Muscle layer of colon (tissue), 2 donors: Measurements from ENCODE around the gene ARHGAP10.

Source experiments
- H3K27ac ChIP-seq: one replicate; pipeline ENCODE4 v1.7.0; 2013; ENCODE audit warnings: low read depth, mild to moderate bottlenecking, low read length, moderate library complexity
- H3K27me3 ChIP-seq, 2 donors: one replicate each; pipeline ENCODE4 v1.7.0; 2013; ENCODE audit warnings: low read length in 2 of 2, mild to moderate bottlenecking in 2 of 2; ENCODE audit not compliant: insufficient read depth in 2 of 2, control insufficient read depth in 1 of 2
- H3K36me3 ChIP-seq: one replicate; pipeline ENCODE4 v1.7.0; 2013; ENCODE audit warnings: mild to moderate bottlenecking, low read length; ENCODE audit not compliant: insufficient read depth
- H3K4me1 ChIP-seq: one replicate; pipeline ENCODE4 v1.7.0; 2013; ENCODE audit warnings: mild to moderate bottlenecking, low read length; ENCODE audit not compliant: insufficient read depth
- H3K4me3 ChIP-seq, 2 donors: one replicate each; pipeline ENCODE4 v1.7.0; 2013; ENCODE audit warnings: low read length in 2 of 2, low read depth in 1 of 2, mild to moderate bottlenecking in 1 of 2, moderate library complexity in 1 of 2
- H3K9ac ChIP-seq: one replicate; pipeline ENCODE4 v1.7.0; 2013; ENCODE audit warnings: low read length
- H3K9me3 ChIP-seq: one replicate; pipeline ENCODE4 v1.7.0; 2013; ENCODE audit warnings: mild to moderate bottlenecking, low read length
- donor health status: abdominal sarcoma.
- donor health status: Adenocarcinoma of cecum.

Gene ARHGAP10

GRCh38 chr4:147840838-147841738 lies 109.2 kb downstream of the ARHGAP10 start:
- peak overlapping the region; percentile 35 for H3K27ac ChIP-seq
- H3K36me3 ChIP-seq = no peaks in the 10 kb centered on the region
- H3K4me1 ChIP-seq = peaks cover 67% of the 10 kb centered on the region
- no peaks in the 10 kb centered on the region for H3K27me3 ChIP-seq
- no peak overlapping the region for H3K9ac ChIP-seq
- no peaks in the 10 kb centered on the region for H3K9me3 ChIP-seq
- no peak overlapping the region for H3K4me3 ChIP-seq

DNA sequence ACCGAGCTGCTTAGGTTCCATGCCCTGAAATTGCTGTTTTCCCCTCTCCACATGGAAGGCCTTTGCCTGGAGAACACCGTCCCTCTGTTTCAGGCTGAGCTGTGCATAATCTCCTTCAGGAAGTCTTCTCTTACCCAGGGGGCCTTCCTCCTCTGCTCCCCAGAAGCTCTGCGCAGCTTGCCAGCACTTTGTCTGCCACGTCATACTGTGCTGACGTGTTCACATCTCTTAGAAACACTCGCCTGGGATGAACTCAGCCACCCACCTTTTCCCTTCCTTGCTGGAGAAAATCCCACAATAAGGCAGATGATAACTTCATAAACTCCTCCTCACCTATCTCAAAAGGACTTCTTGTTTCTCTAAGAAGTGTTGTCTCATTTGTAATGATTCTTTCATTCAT lies 110.7 kb downstream of the ARHGAP10 start:
- Histone ChIP-seq H3K4me3 (no peak overlapping the region), H3K27me3 (no peaks in the 10 kb centered on the region), H3K36me3 (no peaks in the 10 kb centered on the region), H3K4me1 (peaks cover 68% of the 10 kb centered on the region), H3K27ac (peak overlapping the region; percentile 42), H3K9me3 (no peaks in the 10 kb centered on the region), H3K9ac (no peak overlapping the region)

DNA sequence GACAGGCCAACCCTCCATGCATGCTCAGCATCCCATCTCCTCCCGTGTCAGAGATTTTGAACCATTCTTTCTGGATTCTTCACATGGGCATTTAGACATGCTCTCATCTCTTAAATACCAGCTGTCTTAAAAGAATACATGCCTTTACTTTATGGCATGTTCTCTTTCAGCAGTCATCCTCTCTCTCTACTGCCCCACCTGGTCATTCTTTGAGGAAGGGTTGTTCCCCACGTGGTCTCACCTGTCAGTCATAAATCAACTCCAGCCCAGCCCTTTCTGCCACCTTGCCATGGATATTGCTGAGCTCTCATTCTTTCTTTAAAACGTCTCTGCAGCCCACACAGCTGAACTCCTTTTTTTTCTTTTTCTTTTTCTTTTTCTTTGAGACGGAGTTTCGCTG lies 111.3 kb downstream of the ARHGAP10 start:
- H3K9ac ChIP-seq = no peak overlapping the region
- H3K4me3 ChIP-seq = no peak overlapping the region
- peak overlapping the region; percentile 42 for H3K27ac ChIP-seq
- H3K9me3 ChIP-seq = no peaks in the 10 kb centered on the region
- no peaks in the 10 kb centered on the region for H3K36me3 ChIP-seq
- H3K27me3 ChIP-seq = no peaks in the 10 kb centered on the region
- peaks cover 73% of the 10 kb centered on the region for H3K4me1 ChIP-seq

DNA sequence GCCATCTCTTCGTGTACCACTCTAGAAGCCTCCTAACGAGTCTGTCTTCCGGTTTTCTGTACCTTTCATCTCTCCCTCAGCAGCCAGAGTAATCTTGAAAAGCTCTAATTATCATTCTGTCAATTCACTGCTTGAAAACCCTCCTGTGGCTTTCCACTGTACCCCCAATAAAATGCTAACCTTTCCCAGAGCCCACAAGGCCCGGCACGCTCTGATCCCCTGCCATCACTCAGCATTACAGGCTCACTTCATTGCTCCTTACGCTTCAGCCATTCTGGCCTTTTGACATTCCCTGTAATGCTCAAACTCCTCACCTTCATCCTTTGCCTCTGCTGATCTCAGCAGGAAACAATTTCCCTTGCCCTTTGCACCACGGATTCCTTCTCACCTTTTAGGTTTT lies 112.9 kb downstream of the ARHGAP10 start:
- Histone ChIP-seq H3K27me3 (no peaks in the 10 kb centered on the region), H3K27ac (no peak overlapping the region), H3K4me3 (no peak overlapping the region), H3K9ac (no peak overlapping the region), H3K9me3 (no peaks in the 10 kb centered on the region), H3K36me3 (no peaks in the 10 kb centered on the region), H3K4me1 (peaks cover 80% of the 10 kb centered on the region)

DNA sequence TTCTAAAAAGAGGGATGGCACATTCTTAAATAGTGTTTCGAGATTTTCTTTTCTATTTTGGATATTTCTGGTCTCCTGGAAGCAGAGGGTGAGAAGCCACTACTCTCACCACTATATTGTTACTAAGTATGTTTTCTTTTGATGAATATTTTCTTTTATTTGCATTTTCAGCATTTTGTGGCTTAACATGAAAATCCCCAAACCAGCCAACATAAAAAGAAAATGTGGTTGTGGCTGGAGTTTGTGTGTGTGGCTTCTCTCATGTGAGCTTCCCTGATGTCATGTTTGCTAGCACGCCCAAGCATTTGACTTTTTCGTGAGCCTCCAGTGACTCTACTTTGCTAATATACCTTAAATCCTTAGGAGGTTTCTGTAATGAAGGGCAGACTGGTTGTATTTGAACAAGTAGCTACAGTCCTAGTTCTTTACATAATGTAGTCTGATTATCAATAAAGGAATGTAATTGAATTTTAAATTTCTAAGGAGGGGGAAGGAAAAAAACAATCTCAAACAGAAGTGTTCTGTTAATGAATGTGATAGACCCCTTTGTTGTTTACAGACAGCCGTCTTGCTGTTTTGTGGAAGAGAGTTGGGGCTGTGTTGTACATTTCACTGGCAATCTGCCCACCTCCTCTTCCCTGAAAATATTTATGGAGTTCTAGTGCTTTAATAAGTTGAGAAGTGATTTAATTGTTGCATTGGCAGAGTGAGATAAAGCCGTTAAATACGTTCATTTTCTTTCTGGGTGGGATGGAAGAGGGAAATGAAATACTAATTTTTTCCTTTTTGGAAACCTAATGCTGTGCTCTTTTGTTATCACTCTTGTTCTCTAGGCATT lies 114.6 kb downstream of the ARHGAP10 start:
- H3K36me3 ChIP-seq = no peaks in the 10 kb centered on the region
- H3K27ac ChIP-seq = peak overlapping the region; percentile 27
- no peak overlapping the region for H3K9ac ChIP-seq
- no peaks in the 10 kb centered on the region for H3K27me3 ChIP-seq
- no peak overlapping the region for H3K4me3 ChIP-seq
- H3K9me3 ChIP-seq = no peaks in the 10 kb centered on the region
- H3K4me1 ChIP-seq = peaks cover 64% of the 10 kb centered on the region

DNA sequence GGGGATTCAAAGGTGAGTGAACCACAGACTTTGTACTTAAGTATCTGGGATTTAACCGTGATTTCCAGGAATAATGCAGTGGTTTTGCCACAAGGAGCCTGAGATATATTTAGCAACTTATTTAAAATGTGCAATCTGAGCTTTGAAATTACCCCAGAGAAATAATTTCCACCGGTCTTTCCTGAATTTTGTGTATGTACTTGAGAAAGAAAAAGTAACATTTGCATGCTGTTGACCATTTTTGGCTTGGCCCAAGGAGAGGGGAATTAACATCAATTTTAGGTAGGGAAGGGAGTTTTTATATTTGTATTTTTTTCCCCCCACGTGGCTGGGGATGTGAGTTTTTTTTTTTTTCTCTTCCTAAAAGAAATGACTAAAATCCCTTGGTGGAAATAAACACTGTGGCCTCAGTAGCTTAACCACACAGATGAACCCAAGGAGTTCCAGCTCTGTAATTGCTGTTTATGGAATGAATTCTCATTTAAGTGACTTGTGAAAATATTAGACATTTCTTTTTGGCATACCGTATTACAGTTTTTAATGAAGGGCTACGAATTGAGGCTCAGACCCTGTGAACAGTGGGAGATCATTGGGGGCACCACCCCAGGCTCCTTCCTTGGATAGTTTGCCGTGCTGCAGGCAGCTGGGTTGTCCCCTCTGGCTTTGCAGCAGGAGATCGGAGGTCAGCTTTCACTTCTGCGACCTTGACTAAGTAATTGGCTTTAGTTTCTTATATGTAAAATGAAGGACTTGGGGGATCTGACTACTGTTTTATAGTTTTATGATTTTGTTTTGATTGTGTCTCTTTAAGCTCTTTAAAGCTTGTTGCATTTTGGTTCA lies 116.1 kb downstream of the ARHGAP10 start:
- H3K9ac ChIP-seq = no peak overlapping the region
- H3K36me3 ChIP-seq = no peaks in the 10 kb centered on the region
- peaks cover 55% of the 10 kb centered on the region for H3K4me1 ChIP-seq
- H3K9me3 ChIP-seq = no peaks in the 10 kb centered on the region
- H3K27me3 ChIP-seq = no peaks in the 10 kb centered on the region
- H3K4me3 ChIP-seq = no peak overlapping the region
- H3K27ac ChIP-seq = no peak overlapping the region

DNA sequence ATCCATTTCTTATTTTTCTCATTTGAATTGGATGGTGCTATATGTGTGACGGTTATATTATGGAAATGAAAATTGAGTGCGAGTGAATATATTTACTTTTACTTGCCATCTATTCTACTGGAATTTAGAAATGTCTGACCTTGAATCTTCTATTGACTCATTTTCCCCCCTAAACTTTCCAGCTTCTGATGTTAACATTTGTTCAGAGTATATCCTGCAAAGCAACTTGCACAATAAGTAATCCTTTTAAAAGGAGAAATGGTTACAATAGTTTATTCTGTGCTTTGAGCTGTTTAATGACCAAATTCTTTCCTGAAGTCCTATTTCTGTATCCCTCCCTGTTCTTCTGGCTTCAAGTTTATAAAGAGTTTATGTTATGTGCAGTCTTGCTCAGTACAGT lies 116.7 kb downstream of the ARHGAP10 start:
- no peak overlapping the region for H3K4me3 ChIP-seq
- peaks cover 51% of the 10 kb centered on the region for H3K4me1 ChIP-seq
- no peaks in the 10 kb centered on the region for H3K9me3 ChIP-seq
- peak overlapping the region; percentile 20 for H3K9ac ChIP-seq
- no peaks in the 10 kb centered on the region for H3K36me3 ChIP-seq
- peak overlapping the region; percentile 9 for H3K27ac ChIP-seq
- H3K27me3 ChIP-seq = no peaks in the 10 kb centered on the region

- Histone ChIP-seq H3K9me3 (no peaks in the 10 kb centered on the region), H3K27me3 (no peaks in the 10 kb centered on the region), H3K36me3 (no peaks in the 10 kb centered on the region), H3K4me3 (no peak overlapping the region), H3K9ac (no peak overlapping the region), H3K27ac (no peak overlapping the region), H3K4me1 (peaks cover 57% of the 10 kb centered on the region)
These were observed 119.2 kb downstream of the ARHGAP10 start for GRCh38 chr4:147851135-147851534.

GRCh38 chr4:147853706-147854105 lies 121.8 kb downstream of the ARHGAP10 start:
- H3K36me3 ChIP-seq = no peaks in the 10 kb centered on the region
- H3K27me3 ChIP-seq = no peaks in the 10 kb centered on the region
- no peak overlapping the region for H3K9ac ChIP-seq
- H3K9me3 ChIP-seq = no peaks in the 10 kb centered on the region
- no peak overlapping the region for H3K27ac ChIP-seq
- H3K4me3 ChIP-seq = no peak overlapping the region
- H3K4me1 ChIP-seq = peaks cover 34% of the 10 kb centered on the region

DNA sequence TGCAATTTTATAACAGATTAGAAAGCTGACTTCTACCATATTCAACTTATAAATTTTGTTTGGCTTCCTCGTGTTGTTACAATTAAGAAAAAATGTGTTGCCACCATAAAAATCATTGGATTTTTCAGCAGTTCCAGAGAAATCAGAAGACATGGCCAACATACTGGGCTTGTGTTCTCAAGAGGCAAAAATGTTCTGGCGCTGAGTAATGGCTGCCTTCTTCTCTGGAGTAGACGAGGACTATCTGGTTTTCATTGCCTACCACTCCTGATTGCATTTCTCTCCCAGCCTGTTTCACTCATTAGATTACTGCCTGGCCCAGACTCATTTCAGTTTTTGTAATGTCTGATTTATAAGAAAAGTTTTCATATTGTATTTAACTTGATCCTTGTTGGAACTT lies 122.3 kb downstream of the ARHGAP10 start:
- Histone ChIP-seq H3K27ac (no peak overlapping the region), H3K27me3 (no peaks in the 10 kb centered on the region), H3K4me3 (no peak overlapping the region), H3K36me3 (no peaks in the 10 kb centered on the region), H3K9me3 (no peaks in the 10 kb centered on the region), H3K9ac (no peak overlapping the region), H3K4me1 (peaks cover 29% of the 10 kb centered on the region)

DNA sequence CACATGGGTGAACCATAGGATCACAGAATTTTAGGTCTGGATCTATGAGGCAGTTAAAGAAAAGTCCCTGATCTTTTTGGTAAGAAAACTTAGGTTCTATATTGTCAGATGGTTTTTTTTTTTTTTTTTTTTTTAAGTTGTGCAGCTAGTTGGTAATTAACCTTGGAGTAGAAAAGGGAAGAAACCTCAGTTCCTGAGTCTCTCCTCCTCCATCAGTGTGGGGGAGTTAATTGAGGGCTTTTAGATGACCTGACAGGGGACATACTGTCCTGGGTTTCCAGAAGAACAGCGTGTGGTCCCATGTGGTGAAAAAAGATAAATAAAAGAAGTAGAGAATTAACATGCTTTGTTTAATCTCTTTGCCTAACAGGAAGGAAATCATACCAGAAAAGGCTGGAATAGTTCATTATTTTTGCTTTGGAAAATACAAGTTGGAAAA lies 123.7 kb downstream of the ARHGAP10 start:
- no peak overlapping the region for H3K27ac ChIP-seq
- no peaks in the 10 kb centered on the region for H3K36me3 ChIP-seq

More for the DNA sequence above, 123.7 kb downstream of the ARHGAP10 start:
- Histone ChIP-seq H3K4me3 (no peak overlapping the region), H3K9me3 (no peaks in the 10 kb centered on the region), H3K27me3 (no peaks in the 10 kb centered on the region), H3K4me1 (peaks cover 24% of the 10 kb centered on the region), H3K9ac (no peak overlapping the region)
